IMR-90 (cell line): ENCODE measurements around the gene DRAXIN. TPM values are rescaled to one million over a fixed set of nuclear protein-coding genes. Genes with fewer than 3 reads are reported as not detected.

Experiments
- ATAC-seq: fragments of 200-7000 bp; cut with Tn5 transposase; 2 replicates; pipeline ENCODE4 v1.9.1; 2020; ENCODE audit warnings: low read depth, mild to moderate bottlenecking, moderate library complexity
- BruUV-seq: library from RNA; stranded (reverse); fragments of 400-500 nt; replicated peaks from 2 replicates; lab custom pipeline; 2021; lab: Mats Ljungman, UMichigan
- CTCF ChIA-PET: fragments of 300-600 bp; formaldehyde crosslinking; extraction: SDS; loops from one replicate; lab custom pipeline; 2021; ENCODE audit warnings: antibody characterized with exemption; lab: Yijun Ruan, JAX
- POLR2A ChIA-PET: fragments of 300-600 bp; sonication (Branson Sonifier 250); formaldehyde crosslinking; loops from one replicate; lab custom pipeline; 2022; ENCODE audit warnings: antibody characterized with exemption; ENCODE audit not compliant: unreplicated experiment; lab: Charles Lee
- DNase-seq: peaks from one replicate; pipeline ENCODE4 v3.0.0; 2013
- H2AFZ ChIP-seq: replicated peaks from 2 replicates; pipeline ENCODE3; 2013; ENCODE audit warnings: low read length, mild to moderate bottlenecking; ENCODE audit not compliant: poor library complexity
- H2AK5ac ChIP-seq: 2 replicates; pipeline ENCODE4 v1.6.1; 2013; ENCODE audit warnings: low read depth, low read length, inconsistent platforms
- H2AK9ac ChIP-seq: replicated peaks from 2 replicates; pipeline ENCODE3; 2013; ENCODE audit warnings: mild to moderate bottlenecking, low read depth, low read length, moderate library complexity; ENCODE audit not compliant: poor library complexity
- H2BK120ac ChIP-seq: 2 replicates; pipeline ENCODE4 v1.6.1; 2013; ENCODE audit warnings: low read depth, low read length, inconsistent platforms
- H2BK15ac ChIP-seq: 3 replicates; pipeline ENCODE4 v1.6.1; 2013; ENCODE audit warnings: low read depth, low read length, inconsistent platforms
- H2BK20ac ChIP-seq: 2 replicates; pipeline ENCODE4 v1.6.1; 2013; ENCODE audit warnings: low read depth, mild to moderate bottlenecking, inconsistent platforms, low read length, moderate library complexity
- H2BK5ac ChIP-seq: 2 replicates; pipeline ENCODE4 v1.6.1; 2013; ENCODE audit warnings: mild to moderate bottlenecking, low read depth, low read length, inconsistent platforms; ENCODE audit not compliant: poor library complexity, severe bottlenecking
- H3K14ac ChIP-seq: replicated peaks from 2 replicates; pipeline ENCODE4 v1.6.1; 2013; ENCODE audit warnings: low read depth, low read length, inconsistent platforms
- H3K18ac ChIP-seq: 2 replicates; pipeline ENCODE4 v1.6.1; 2013; ENCODE audit warnings: low read depth, low read length, control low read depth
- H3K23ac ChIP-seq: 2 replicates; pipeline ENCODE4 v1.6.1; 2013; ENCODE audit warnings: low read depth, low read length, inconsistent platforms
- H3K27ac ChIP-seq: 2 replicates; pipeline ENCODE4 v1.5.1; 2013; ENCODE audit warnings: mild to moderate bottlenecking, control low read depth, low read length; ENCODE audit not compliant: insufficient read depth
- H3K27me3 ChIP-seq: 2 replicates; pipeline ENCODE4 v1.6.1; 2013; ENCODE audit warnings: low read length; ENCODE audit not compliant: control insufficient read depth, insufficient read depth
- H3K36me3 ChIP-seq: 2 replicates; pipeline ENCODE4 v1.6.1; 2013; ENCODE audit warnings: low read length, mixed read lengths; ENCODE audit not compliant: control insufficient read depth, insufficient read depth
- H3K4ac ChIP-seq: 2 replicates; pipeline ENCODE4 v1.6.1; 2013; ENCODE audit warnings: low read depth, low read length, inconsistent platforms
- H3K4me1 ChIP-seq: 2 replicates; pipeline ENCODE4 v1.6.1; 2013; ENCODE audit warnings: low read length, mixed read lengths; ENCODE audit not compliant: control insufficient read depth, insufficient read depth
- H3K4me2 ChIP-seq: 2 replicates; pipeline ENCODE4 v1.6.1; 2013; ENCODE audit warnings: low read depth, mild to moderate bottlenecking, control low read depth, low read length, moderate library complexity
- H3K4me3 ChIP-seq: 2 replicates; pipeline ENCODE4 v1.5.1; 2013; ENCODE audit warnings: low read depth, mild to moderate bottlenecking, control low read depth, low read length, moderate library complexity; ENCODE audit not compliant: insufficient read depth
- H3K56ac ChIP-seq: 2 replicates; pipeline ENCODE4 v1.6.1; 2013; ENCODE audit warnings: low read length, inconsistent platforms; ENCODE audit not compliant: insufficient read depth; ENCODE audit errors: extremely low read depth
- H3K79me1 ChIP-seq, 2 experiments: 2 replicates each; pipeline ENCODE4 v1.6.1; 2013; ENCODE audit warnings: low read length in 2 of 2, inconsistent platforms in 1 of 2, low read depth in 1 of 2
- H3K9ac ChIP-seq: 2 replicates; pipeline ENCODE4 v1.6.1; 2013; ENCODE audit warnings: low read depth, low read length, control low read depth
- H3K9me1 ChIP-seq: 2 replicates; pipeline ENCODE4 v1.6.1; 2013; ENCODE audit warnings: low read length, inconsistent platforms; ENCODE audit not compliant: insufficient read depth
- H3K9me3 ChIP-seq: 2 replicates; pipeline ENCODE4 v1.6.1; 2013; ENCODE audit warnings: low read length; ENCODE audit not compliant: control insufficient read depth, insufficient read depth
- H4K20me1 ChIP-seq: 2 replicates; pipeline ENCODE4 v1.6.1; 2013; ENCODE audit warnings: low read length, inconsistent platforms; ENCODE audit not compliant: insufficient read depth
- H4K5ac ChIP-seq: 2 replicates; pipeline ENCODE4 v1.6.1; 2013; ENCODE audit warnings: mild to moderate bottlenecking, low read depth, low read length, control low read depth
- H4K8ac ChIP-seq, 2 experiments: 2 replicates each; pipeline ENCODE4 v1.6.1; 2013; ENCODE audit warnings: low read depth in 2 of 2, low read length in 2 of 2, control low read depth in 1 of 2, inconsistent platforms in 1 of 2
- H4K91ac ChIP-seq: 2 replicates; pipeline ENCODE4 v1.6.1; 2013; ENCODE audit warnings: low read depth, low read length, inconsistent platforms; ENCODE audit not compliant: insufficient read depth
- BHLHE40 ChIP-seq: fragments of 150-350 bp; IDR thresholded peaks from 2 replicates; pipeline ENCODE4 v1.6.1; 2016; ENCODE audit warnings: mild to moderate bottlenecking, low read depth, low read length
- CEBPB ChIP-seq: IDR thresholded peaks from 2 replicates; pipeline ENCODE4 v1.6.1; 2012; ENCODE audit warnings: low read depth, low read length, improper control_type of control experiment
- CHD1 ChIP-seq: IDR thresholded peaks from 2 replicates; pipeline ENCODE4 v1.6.1; 2012; ENCODE audit warnings: low read depth, low read length, improper control_type of control experiment
- FOS ChIP-seq: fragments of 150-350 bp; IDR thresholded peaks from 2 replicates; pipeline ENCODE4 v1.6.1; 2016; ENCODE audit warnings: low read depth, low read length
- MAFK ChIP-seq: IDR thresholded peaks from 2 replicates; pipeline ENCODE4 v1.6.1; 2012; ENCODE audit warnings: low read depth, low read length, improper control_type of control experiment
- MAZ ChIP-seq: IDR thresholded peaks from 2 replicates; pipeline ENCODE4 v1.6.1; 2012; ENCODE audit warnings: low read depth, mild to moderate bottlenecking, low read length, improper control_type of control experiment, moderate library complexity, borderline replicate concordance
- MXI1 ChIP-seq: IDR thresholded peaks from 2 replicates; pipeline ENCODE4 v1.6.1; 2012; ENCODE audit warnings: low read depth, mild to moderate bottlenecking, low read length, moderate library complexity, borderline replicate concordance
- NFE2L2 ChIP-seq: fragments of 150-350 bp; IDR thresholded peaks from 2 replicates; pipeline ENCODE4 v1.6.1; 2016; ENCODE audit warnings: low read depth, mild to moderate bottlenecking, low read length
- POLR2A ChIP-seq: IDR thresholded peaks from 2 replicates; pipeline ENCODE4 v1.6.1; 2012; ENCODE audit warnings: mild to moderate bottlenecking, low read depth, low read length
- RAD21 ChIP-seq: IDR thresholded peaks from 2 replicates; pipeline ENCODE4 v1.6.1; 2012; ENCODE audit warnings: low read length, improper control_type of control experiment
- RCOR1 ChIP-seq: IDR thresholded peaks from 2 replicates; pipeline ENCODE4 v1.6.1; 2012; ENCODE audit warnings: mild to moderate bottlenecking, low read length, improper control_type of control experiment; ENCODE audit not compliant: insufficient replicate concordance
- RFX5 ChIP-seq: IDR thresholded peaks from 2 replicates; pipeline ENCODE4 v1.8.0; 2012; ENCODE audit warnings: low read depth, mild to moderate bottlenecking, low read length, moderate library complexity
- SMC3 ChIP-seq: fragments of 150-350 bp; IDR thresholded peaks from 2 replicates; pipeline ENCODE4 v1.6.1; 2016; ENCODE audit warnings: low read depth, mild to moderate bottlenecking, antibody characterized with exemption, low read length, moderate library complexity
- WGBS, 2 experiments: methylation state at CpG; one replicate each; pipeline versions ENCODE4 v1.1.5 to v1.1.7; 2013; ENCODE audit warnings: missing lambda C conversion rate in 2 of 2; ENCODE audit not compliant: insufficient read length in 1 of 2; ENCODE audit errors: extremely low coverage in 2 of 2; 5-methylcytosine and 5-hydroxymethylcytosine counted together
- dilution Hi-C: fragments of 300-500 bp; cut with HindIII; formaldehyde crosslinking; loops from one replicate; pipeline ENCODE4 v1.14.3; 2018; ENCODE audit warnings: low sequenced_read_pairs; ENCODE audit not compliant: unreplicated experiment
- in situ Hi-C: fragments of 300-500 bp; cut with MboI; formaldehyde crosslinking; loops from 3 replicates; pipeline ENCODE4 v1.14.3; 2019; ENCODE audit warnings: low sequenced_read_pairs, inconsistent platforms, mixed read lengths
- intact Hi-C: fragments of 100-400 bp; cut with micrococcal nuclease; formaldehyde crosslinking; loops from 2 replicates; pipeline ENCODE4 v1.10.0; 2022
- polyA plus RNA-seq, 3 experiments: library from polyadenylated mRNA; depleted of rRNA; stranded (reverse); fragments of >200 nt; gene quantifications; 2 replicates each; pipeline ENCODE4 v1.2.3, GENCODE V29; 2012; ENCODE audit warnings: low replicate concordance in 1 of 3
- total RNA-seq: library from RNA; depleted of rRNA; stranded (reverse); fragments of >200 nt; gene quantifications from 2 replicates; pipeline ENCODE4 v1.2.3, GENCODE V29; 2012
- TF ChIP-seq, protein P1 (sequence below): fragments of 150-350 bp; IDR thresholded peaks from 2 replicates; pipeline ENCODE4 v1.6.1; 2016; ENCODE audit warnings: low read depth, mild to moderate bottlenecking, low read length, moderate library complexity, borderline replicate concordance
- TF ChIP-seq, protein P2 (sequence below): conservative IDR thresholded peaks from 2 replicates; pipeline ENCODE4 v1.5.1; 2012; ENCODE audit warnings: mild to moderate bottlenecking, low read depth, low read length, improper control_type of control experiment
- TF ChIP-seq, protein P3 (sequence below): fragments of 150-350 bp; IDR thresholded peaks from 2 replicates; pipeline ENCODE4 v1.6.1; 2017; ENCODE audit warnings: mild to moderate bottlenecking, antibody characterized with exemption, low read length, low read depth

Gene DRAXIN
- total and polyA plus RNA-seq, 2 of the 4 experiments (the other 2 are of a cell fraction): under 0.01 to 0.02 TPM

DNA sequence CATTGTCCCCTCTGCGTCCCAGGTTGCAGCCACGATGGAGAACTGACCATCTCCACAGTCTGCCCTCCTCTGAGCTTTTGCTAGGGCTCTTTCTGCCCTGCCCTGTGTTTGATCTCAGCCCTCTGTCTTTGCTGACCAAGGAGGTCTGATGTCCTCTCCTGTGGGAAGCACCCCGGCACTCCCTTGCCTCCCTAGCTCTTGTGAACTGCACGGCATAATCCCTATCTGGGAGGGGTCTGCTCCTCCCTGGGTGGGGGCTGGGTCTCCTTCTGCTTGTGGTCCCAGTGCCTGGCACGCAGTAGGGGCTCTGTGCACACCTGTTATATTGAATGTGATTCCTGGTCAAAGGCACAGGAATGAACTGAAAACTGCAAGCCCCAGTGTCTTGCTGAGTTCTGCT lies 2.4 kb downstream of the DRAXIN start:
- TF ChIP-seq MXI1: no peak
- TF ChIP-seq CHD1: no peak
- no peak for TF ChIP-seq RFX5
- TF ChIP-seq NFE2L2: no peak
- no peak for TF ChIP-seq BHLHE40
- TF ChIP-seq, protein P1, sequence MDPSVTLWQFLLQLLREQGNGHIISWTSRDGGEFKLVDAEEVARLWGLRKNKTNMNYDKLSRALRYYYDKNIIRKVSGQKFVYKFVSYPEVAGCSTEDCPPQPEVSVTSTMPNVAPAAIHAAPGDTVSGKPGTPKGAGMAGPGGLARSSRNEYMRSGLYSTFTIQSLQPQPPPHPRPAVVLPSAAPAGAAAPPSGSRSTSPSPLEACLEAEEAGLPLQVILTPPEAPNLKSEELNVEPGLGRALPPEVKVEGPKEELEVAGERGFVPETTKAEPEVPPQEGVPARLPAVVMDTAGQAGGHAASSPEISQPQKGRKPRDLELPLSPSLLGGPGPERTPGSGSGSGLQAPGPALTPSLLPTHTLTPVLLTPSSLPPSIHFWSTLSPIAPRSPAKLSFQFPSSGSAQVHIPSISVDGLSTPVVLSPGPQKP: no peak
- TF ChIP-seq MAZ: no peak
- no peak for TF ChIP-seq CEBPB
- TF ChIP-seq, protein P2, sequence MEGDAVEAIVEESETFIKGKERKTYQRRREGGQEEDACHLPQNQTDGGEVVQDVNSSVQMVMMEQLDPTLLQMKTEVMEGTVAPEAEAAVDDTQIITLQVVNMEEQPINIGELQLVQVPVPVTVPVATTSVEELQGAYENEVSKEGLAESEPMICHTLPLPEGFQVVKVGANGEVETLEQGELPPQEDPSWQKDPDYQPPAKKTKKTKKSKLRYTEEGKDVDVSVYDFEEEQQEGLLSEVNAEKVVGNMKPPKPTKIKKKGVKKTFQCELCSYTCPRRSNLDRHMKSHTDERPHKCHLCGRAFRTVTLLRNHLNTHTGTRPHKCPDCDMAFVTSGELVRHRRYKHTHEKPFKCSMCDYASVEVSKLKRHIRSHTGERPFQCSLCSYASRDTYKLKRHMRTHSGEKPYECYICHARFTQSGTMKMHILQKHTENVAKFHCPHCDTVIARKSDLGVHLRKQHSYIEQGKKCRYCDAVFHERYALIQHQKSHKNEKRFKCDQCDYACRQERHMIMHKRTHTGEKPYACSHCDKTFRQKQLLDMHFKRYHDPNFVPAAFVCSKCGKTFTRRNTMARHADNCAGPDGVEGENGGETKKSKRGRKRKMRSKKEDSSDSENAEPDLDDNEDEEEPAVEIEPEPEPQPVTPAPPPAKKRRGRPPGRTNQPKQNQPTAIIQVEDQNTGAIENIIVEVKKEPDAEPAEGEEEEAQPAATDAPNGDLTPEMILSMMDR: no peak
- no peak for TF ChIP-seq SMC3
- TF ChIP-seq FOS: no peak
- no peak for TF ChIP-seq RCOR1
- TF ChIP-seq MAFK: no peak
- TF ChIP-seq, protein P3, sequence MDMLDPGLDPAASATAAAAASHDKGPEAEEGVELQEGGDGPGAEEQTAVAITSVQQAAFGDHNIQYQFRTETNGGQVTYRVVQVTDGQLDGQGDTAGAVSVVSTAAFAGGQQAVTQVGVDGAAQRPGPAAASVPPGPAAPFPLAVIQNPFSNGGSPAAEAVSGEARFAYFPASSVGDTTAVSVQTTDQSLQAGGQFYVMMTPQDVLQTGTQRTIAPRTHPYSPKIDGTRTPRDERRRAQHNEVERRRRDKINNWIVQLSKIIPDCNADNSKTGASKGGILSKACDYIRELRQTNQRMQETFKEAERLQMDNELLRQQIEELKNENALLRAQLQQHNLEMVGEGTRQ: no peak
- TF ChIP-seq RAD21: no peak
- TF ChIP-seq POLR2A: no peak
- H2AK9ac ChIP-seq: no peak overlapping the region
- H4K5ac ChIP-seq: no peak overlapping the region
- no peak overlapping the region for H3K27ac ChIP-seq
- no peak overlapping the region for H3K4me2 ChIP-seq
- ChIA-PET POLR2A (no interaction called here), CTCF (no interaction called here)
- DNase-seq: no peak
- no peak overlapping the region for H3K4ac ChIP-seq
- 0 out of 2 replicates have a peak, but pooled peaks cover 4% of the 10 kb centered on the region for H3K9me1 ChIP-seq
- H3K23ac ChIP-seq: peak overlapping the region; percentile 49; the same call in 1 of the 2 replicates
- H4K20me1 ChIP-seq: no peaks in the 10 kb centered on the region
- H3K9ac ChIP-seq: no peak overlapping the region
- ATAC-seq: no peak
- no peak overlapping the region for H3K14ac ChIP-seq
- H2AFZ ChIP-seq: no peak overlapping the region
- H2BK20ac ChIP-seq: no peak overlapping the region
- no TSS peak for BruUV-seq
- H2BK120ac ChIP-seq: no peak overlapping the region
- H3K18ac ChIP-seq: no peak overlapping the region
- dilution Hi-C loops (no loop called here), in situ Hi-C loops (no loop called here), intact Hi-C loops (no loop called here)
- no peak overlapping the region for H3K4me3 ChIP-seq
- peaks cover 3% of the 10 kb centered on the region; the same call in 1 of the 2 replicates for H3K4me1 ChIP-seq
- H2BK5ac ChIP-seq: no peak overlapping the region
- no peak overlapping the region for H4K91ac ChIP-seq
- no peak overlapping the region for H2BK15ac ChIP-seq
- peaks cover 69% of the 10 kb centered on the region for H3K27me3 ChIP-seq
- no peaks in the 10 kb centered on the region for H3K9me3 ChIP-seq
- no peak overlapping the region for H3K56ac ChIP-seq
- no peaks in the 10 kb centered on the region for H3K79me1 ChIP-seq
- H2AK5ac ChIP-seq: no peak overlapping the region
- no peak overlapping the region for H4K8ac ChIP-seq
- no peaks in the 10 kb centered on the region for H3K36me3 ChIP-seq
- WGBS, 2 experiments: 75% methylated on average over 2 of the region's 5 CpGs; no CpG with 5 or more reads in 1 of the 2 experiments
